K562 (cell line): Measurements from ENCODE around the gene HOXA11. TPM values are rescaled to one million over a fixed set of nuclear protein-coding genes. Genes with fewer than 3 reads are reported as not detected.

ENCODE experiments used
- ATAC-seq: fragments of 200-7000 bp; cut with Tn5 transposase; 3 replicates; pipeline ENCODE4 v1.9.1; 2020; ENCODE audit warnings: moderate library complexity
- BruUV-seq: library from RNA; stranded (reverse); fragments of 400-500 nt; replicated peaks from 2 replicates; lab custom pipeline; 2021; lab: Mats Ljungman, UMichigan
- CTCF ChIA-PET: fragments of 300-600 bp; formaldehyde crosslinking; extraction: SDS; loops from one replicate; lab custom pipeline; 2021; ENCODE audit warnings: low intra/inter-chr PET ratio; lab: Yijun Ruan, JAX
- POLR2A ChIA-PET: fragments of 300-600, 350-650 bp; sonication (Branson Sonifier 250); formaldehyde crosslinking; extraction: SDS; loops from one replicate; lab custom pipeline; 2021; ENCODE audit warnings: antibody characterized with exemption, inconsistent platforms; lab: Yijun Ruan, JAX
- DNase-seq, 4 experiments: peaks; one replicate each; pipeline versions ENCODE4 v3.0.0 to v3.0.0-alpha.2; 2011 to 2018; ENCODE audit warnings: low spot score in 3 of 4, mixed read lengths in 3 of 4; ENCODE audit errors: extremely low read depth in 1 of 4
- FAIRE-seq: peaks from 2 replicates; lab custom pipeline; 2011; peaks lifted over from hg19 to GRCh38; lab: Jason Lieb, UNC
- H2AFZ ChIP-seq: 2 replicates; pipeline ENCODE4 v1.6.0; 2011; ENCODE audit warnings: low read depth, low read length, control low read depth, inconsistent platforms
- H3K27ac ChIP-seq: fragments of 200-600 bp; 3 replicates; pipeline ENCODE4 v1.8.0; 2011; ENCODE audit warnings: low read depth, mild to moderate bottlenecking, control low read depth, inconsistent platforms, low read length, moderate library complexity, mixed read lengths; ENCODE audit errors: extremely low read depth
- H3K27me3 ChIP-seq, 2 experiments: fragments of 300-600 bp in 1 of 2; 2 replicates in 1 of 2; 3 replicates in 1 of 2; pipeline versions ENCODE4 v1.6.0 to v1.8.0; 2011; ENCODE audit warnings: inconsistent platforms in 2 of 2, low read length in 2 of 2, mild to moderate bottlenecking in 1 of 2, mixed read lengths in 1 of 2, moderate library complexity in 1 of 2; ENCODE audit not compliant: control insufficient read depth in 2 of 2, insufficient read depth in 2 of 2
- H3K36me3 ChIP-seq: fragments of 300-600 bp; 3 replicates; pipeline ENCODE4 v1.8.0; 2011; ENCODE audit warnings: mild to moderate bottlenecking, low read length, inconsistent platforms; ENCODE audit not compliant: control insufficient read depth, insufficient read depth
- H3K4me1 ChIP-seq, 2 experiments: fragments of 200-600 bp in 1 of 2; replicated peaks in 1 of 2; 2 replicates in 1 of 2; 3 replicates in 1 of 2; pipeline versions ENCODE4 v1.5.1 to v1.8.0; 2011; ENCODE audit warnings: inconsistent platforms in 2 of 2, low read length in 2 of 2, mild to moderate bottlenecking in 1 of 2, mixed read lengths in 1 of 2, moderate library complexity in 1 of 2; ENCODE audit not compliant: control insufficient read depth in 2 of 2, insufficient read depth in 2 of 2
- H3K4me2 ChIP-seq: 2 replicates; pipeline ENCODE4 v1.6.1; 2011; ENCODE audit warnings: low read length, control low read depth, inconsistent platforms, mixed read lengths; ENCODE audit not compliant: insufficient read depth
- H3K4me3 ChIP-seq: fragments of 200-600 bp; sonication (generic), shearing (Covaris generic); 2 replicates; pipeline ENCODE4 v1.5.1; 2016; ENCODE audit warnings: control low read depth, inconsistent platforms
- H3K79me2 ChIP-seq: fragments of 200-600 bp; 3 replicates; pipeline ENCODE4 v1.8.0; 2011; ENCODE audit warnings: low read length, inconsistent platforms; ENCODE audit not compliant: control insufficient read depth, insufficient read depth
- H3K9ac ChIP-seq, 2 experiments: 2 replicates each; pipeline versions ENCODE4 v1.6.0 to v1.6.1; 2011; ENCODE audit warnings: low read depth in 2 of 2, low read length in 2 of 2, control low read depth in 1 of 2, inconsistent platforms in 1 of 2, mild to moderate bottlenecking in 1 of 2, mixed read lengths in 1 of 2; ENCODE audit not compliant: insufficient read depth in 1 of 2
- H3K9me1 ChIP-seq: one replicate; pipeline ENCODE4 v1.6.0; 2011; ENCODE audit warnings: inconsistent platforms, mild to moderate bottlenecking, low read length, moderate library complexity; ENCODE audit not compliant: control insufficient read depth, insufficient read depth
- H3K9me3 ChIP-seq: replicated peaks from 2 replicates; pipeline ENCODE4 v1.5.1; 2011; ENCODE audit warnings: low read depth, low read length, inconsistent platforms; ENCODE audit not compliant: control insufficient read depth, insufficient read depth
- H4K20me1 ChIP-seq: replicated peaks from 2 replicates; pipeline ENCODE4 v1.6.1; 2011; ENCODE audit warnings: low read length, inconsistent platforms, mixed read lengths; ENCODE audit not compliant: control insufficient read depth, insufficient read depth
- BRF1 ChIP-seq: IDR thresholded peaks from 3 replicates; pipeline ENCODE4 v1.6.1; 2011; ENCODE audit warnings: borderline replicate concordance, mild to moderate bottlenecking; ENCODE audit not compliant: insufficient read length; ENCODE audit errors: extremely low read depth
- CBX3 ChIP-seq, 2 experiments: IDR thresholded peaks; 1 replicate in 1 of 2; 2 replicates in 1 of 2; pipeline ENCODE4 v1.6.1; 2012; ENCODE audit warnings: inconsistent platforms in 2 of 2, low read length in 2 of 2, borderline replicate concordance in 1 of 2, control low read depth in 1 of 2
- HNRNPK ChIP-seq: fragments of 200-400 bp; formaldehyde crosslinking; IDR thresholded peaks from one replicate; pipeline ENCODE4 v1.6.1; 2018; ENCODE audit warnings: mild to moderate bottlenecking, low read depth, low read length; ENCODE audit not compliant: poor library complexity, severe bottlenecking
- HOXB6 ChIP-seq: fragments of 250-450 bp; sonication (Bioruptor Pico); IDR thresholded peaks from 2 replicates; pipeline ENCODE4 v1.5.1; 2022; ENCODE audit warnings: mild to moderate bottlenecking, borderline replicate concordance
- STAT5B ChIP-seq: fragments of 250-450 bp; sonication (Bioruptor Pico); IDR thresholded peaks from 2 replicates; pipeline ENCODE4 v1.8.0; 2021; ENCODE audit warnings: mild to moderate bottlenecking, inconsistent platforms
- TAF15 ChIP-seq: fragments of 200-400 bp; formaldehyde crosslinking; IDR thresholded peaks from 2 replicates; pipeline ENCODE4 v1.6.1; 2017; ENCODE audit warnings: mild to moderate bottlenecking, low read depth, low read length, moderate library complexity
- ZNF12 ChIP-seq: sonication (generic); formaldehyde crosslinking; IDR thresholded peaks from 2 replicates; pipeline ENCODE4 v1.4.0; 2020; ENCODE audit warnings: mild to moderate bottlenecking, missing genetic modification reagents
- ZNF644 ChIP-seq: fragments of 200-800 bp; sonication (Bioruptor generic); IDR thresholded peaks from 2 replicates; pipeline ENCODE4 v1.6.1; 2016; ENCODE audit warnings: low read depth, missing genetic modification characterization, missing compliant biosample characterization
- WGBS: fragments of 100-300 bp; shearing (Covaris generic); methylation state at CpG from one replicate; pipeline ENCODE4 v1.1.6; 2016; ENCODE audit warnings: low coverage, mixed read lengths; ENCODE audit not compliant: insufficient coverage; ENCODE audit errors: missing lambda C conversion rate; 5-methylcytosine and 5-hydroxymethylcytosine counted together
- in situ Hi-C: fragments of 300-500 bp; cut with MboI; formaldehyde crosslinking; loops from 4 replicates; pipeline ENCODE4 v1.15.0; 2018; ENCODE audit warnings: inconsistent platforms, mixed read lengths
- intact Hi-C: fragments of 100-400 bp; cut with micrococcal nuclease; formaldehyde crosslinking; loops from 2 replicates; pipeline ENCODE4 v1.14.2; 2022
- polyA plus RNA-seq, 8 experiments: library from polyadenylated mRNA; depleted of rRNA in 4 of 8; stranded (reverse) in 5 of 8; unstranded in 3 of 8; fragments of >200 nt; fragmentation: Nextera tagmentation in 2 of 8; fragmentation: Illumina TruSeq in 1 of 8; extraction: Ambion mirVana in 2 of 8; extraction: Trizol in 1 of 8; gene quantifications; 2 replicates each; pipeline versions ENCODE4 v1.2.1 to v1.2.3, GENCODE V29; 2011 to 2014; ENCODE audit warnings: inconsistent platforms in 1 of 8, missing spikeins in 1 of 8
- total RNA-seq, 7 experiments: library from RNA; depleted of rRNA in 6 of 7; stranded (reverse); fragments of >200 nt in 6 of 7; fragmentation: Illumina TruSeq in 2 of 7; extraction: Trizol in 2 of 7; gene quantifications; 2 replicates each; pipeline versions ENCODE4 v1.2.1 to v1.2.3, GENCODE V29; 2011 to 2021; ENCODE audit warnings: low replicate concordance in 1 of 7

Gene HOXA11
- total and polyA plus RNA-seq, 9 of the 15 experiments (the other 6 are each of a cell fraction or from before 2014, with no cell fraction given): not detected

- TF ChIP-seq ZNF644 (tag): no peak
- no peak for TF ChIP-seq BRF1
- no peak for TF ChIP-seq STAT5B
- TF ChIP-seq TAF15: no peak
- TF ChIP-seq ZNF12 (CRISPR knock-in tag): no peak
- no peak for TF ChIP-seq HNRNPK
- no peak for TF ChIP-seq CBX3 (IDR thresholded peaks at IDR 0.05; ENCODE audit: borderline replicate concordance in 1 of 2, low read length in 2 of 2)
Observed at GRCh38 chr7:27204851-27205322, 19.9 kb upstream of the HOXA11 start (continued).

- intact Hi-C loops: no loop called here
Observed at GRCh38 chr7:27203964-27204594, 19.0 kb upstream of the HOXA11 start.

More at GRCh38 chr7:27203964-27204594, 19.0 kb upstream of the HOXA11 start:
- WGBS: 0% methylated on average over 4 of the region's 4 CpGs
- no peaks in the 10 kb centered on the region for H3K36me3 ChIP-seq
- ChIA-PET CTCF (no interaction called here), POLR2A (no interaction called here)
- TF ChIP-seq HOXB6: no peak
- no peaks in the 10 kb centered on the region for H3K79me2 ChIP-seq
- DNase-seq: no peak
- no peak overlapping the region for H3K9ac ChIP-seq
- H2AFZ ChIP-seq: no peak overlapping the region
- 0 out of 2 replicates have a peak, but pooled peaks cover 8% of the 10 kb centered on the region for H4K20me1 ChIP-seq
- H3K27ac ChIP-seq: no peak overlapping the region
- H3K9me1 ChIP-seq: no peaks in the 10 kb centered on the region
- H3K4me3 ChIP-seq: no peak overlapping the region
- FAIRE-seq: no peak
- no peaks in the 10 kb centered on the region for H3K9me3 ChIP-seq
- no TSS peak for BruUV-seq
- H3K27me3 ChIP-seq: peaks cover 45 to 75% of the 10 kb centered on the region in 2 experiments
- no peak for ATAC-seq
- peaks cover 0 to 17% of the 10 kb centered on the region in 2 experiments; a peak in 2 of 5 replicates for H3K4me1 ChIP-seq
- in situ Hi-C loops: loop anchor here (5.0 to 10.0 kb wide), 4 partner anchors 371 to 813 kb away; no protein-coding TSS in a partner anchor
- H3K4me2 ChIP-seq: no peak overlapping the region
